Stimulated activated CD8-positive, alpha-beta memory T cell treated with anti-CD3 and anti-CD28 coated beads, Interleukin-15, amount 100 ng/mL, for 48 hours (primary cell): ENCODE measurements around the gene BASP1.
"Not testable (repeated sequence)": the region's sequence is repeated elsewhere in the genome, so short reads cannot be mapped to it uniquely, and the experiment has no call there.

Experiments used
- DNase-seq, 2 donors: peaks; one replicate each; pipeline ENCODE4 v3.0.0-alpha.2; 2020; ENCODE audit warnings: low read depth in 2 of 2

BASP1 gene

GRCh38 chr5:17289681-17290539 is 72.5 kb downstream of the BASP1 start:
- no peak for DNase-seq

- DNase-seq, result no peak
Measured at GRCh38 chr5:17290540-17290974, 73.1 kb downstream of the BASP1 start.

GRCh38 chr5:17292434-17293015 is 75.1 kb downstream of the BASP1 start:
- no peak for DNase-seq

- no peak for DNase-seq
Measured at GRCh38 chr5:17294639-17295311, 77.3 kb downstream of the BASP1 start.

GRCh38 chr5:17295671-17296070 is 78.2 kb downstream of the BASP1 start:
- DNase-seq, result no peak

GRCh38 chr5:17302106-17302505 is 84.7 kb downstream of the BASP1 start:
- DNase-seq, result no peak

- no peak for DNase-seq
Measured at GRCh38 chr5:17302604-17303003, 85.2 kb downstream of the BASP1 start.

GRCh38 chr5:17304282-17304681 is 86.9 kb downstream of the BASP1 start:
- DNase-seq, result no peak

GRCh38 chr5:17305017-17305416 is 87.6 kb downstream of the BASP1 start:
- no peak for DNase-seq

- no peak for DNase-seq
Measured at GRCh38 chr5:17305964-17306725, 88.7 kb downstream of the BASP1 start.

GRCh38 chr5:17306726-17307091 is 89.3 kb downstream of the BASP1 start:
- DNase-seq, result no peak

GRCh38 chr5:17307440-17307839 is 90.0 kb downstream of the BASP1 start:
- not testable (repeated sequence) for DNase-seq

GRCh38 chr5:17308326-17309065 is 91.1 kb downstream of the BASP1 start:
- no peak for DNase-seq

GRCh38 chr5:17309462-17309861 is 92.0 kb downstream of the BASP1 start:
- DNase-seq, result no peak

- DNase-seq, result not testable (repeated sequence)
Measured at GRCh38 chr5:17310502-17310901, 93.1 kb downstream of the BASP1 start.

- DNase-seq, result not testable (repeated sequence)
Measured at GRCh38 chr5:17311811-17312210, 94.4 kb downstream of the BASP1 start.

- DNase-seq, result no peak
Measured at GRCh38 chr5:17312358-17312757, 94.9 kb downstream of the BASP1 start.

- DNase-seq, result no peak
Measured at GRCh38 chr5:17314907-17315471, 97.6 kb downstream of the BASP1 start.

GRCh38 chr5:17315710-17316221 is 98.3 kb downstream of the BASP1 start:
- no peak for DNase-seq

GRCh38 chr5:17316970-17317459 is 99.6 kb downstream of the BASP1 start:
- DNase-seq, result no peak

GRCh38 chr5:17317473-17317872 is 100.0 kb downstream of the BASP1 start:
- DNase-seq, result no peak
